ENCODE data around the gene OTOF. TPM values are rescaled to one million over a fixed set of nuclear protein-coding genes. Genes with fewer than 3 reads are reported as not detected.

Gene OTOF
- total and polyA plus RNA-seq, 2 of the 13 experiments (the other 11 are each of a cell fraction or from before 2014, with no cell fraction given): 0.04 TPM; not detected in 1

DNA sequence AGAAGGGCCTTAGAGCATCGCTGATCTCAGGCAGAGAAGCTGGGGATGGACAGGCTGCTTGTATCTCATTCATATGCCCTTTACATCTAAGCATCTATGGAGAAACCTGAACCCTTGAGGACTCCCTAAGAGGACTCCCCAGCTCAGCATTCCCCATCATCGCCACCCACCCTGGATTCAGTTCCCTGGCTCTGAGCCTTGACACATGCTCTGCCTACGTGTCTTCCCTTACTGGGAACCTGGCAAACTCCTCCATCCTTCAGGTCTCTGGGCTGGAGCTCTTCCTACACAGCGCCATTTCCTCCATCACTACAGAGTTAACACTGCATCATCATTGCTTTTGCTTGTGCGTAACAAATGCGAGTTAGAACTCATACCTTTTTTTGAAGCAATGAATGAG lies 31.2 kb upstream of the OTOF start:
- ATAC-seq (no peak), FAIRE-seq (no peak), DNase-seq (ENCODE audit: low spot score) (no peak)
- no peaks in the 10 kb centered on the region for H3K4me1 ChIP-seq (ENCODE audit: insufficient read depth, low read length)
- H3K27me3 ChIP-seq (ENCODE audit: control insufficient read depth in 1 of 2, insufficient read depth in 2 of 2, low read length in 2 of 2): peaks cover 16 to 78% of the 10 kb centered on the region in 2 experiments; a peak in 4 of 5 replicates
- intact Hi-C loops (cut with micrococcal nuclease; ENCODE audit: unreplicated experiment): no loop called here
- H3K79me2 ChIP-seq (ENCODE audit: insufficient read depth, low read length): no peaks in the 10 kb centered on the region
- H3K36me3 ChIP-seq (replicated peaks in 1 of 2; ENCODE audit: control insufficient read depth in 1 of 2, insufficient read depth in 2 of 2, low read length in 2 of 2): no peaks in the 10 kb centered on the region
- no peaks in the 10 kb centered on the region for H3K9me3 ChIP-seq (ENCODE audit: low read length)
- H2AFZ ChIP-seq (ENCODE audit: low read length): no peak overlapping the region
- ChIA-PET CTCF (ENCODE audit: low intra/inter-chr PET ratio, low total read pairs) (no interaction called here), POLR2A (no interaction called here)
- H3K9ac ChIP-seq (ENCODE audit: insufficient read depth, low read depth, low read length): no peak overlapping the region
- no peak overlapping the region for H3K4me3 ChIP-seq (replicated peaks in 1 of 3; ENCODE audit: insufficient read depth in 1 of 3, low read depth in 2 of 3, low read length in 3 of 3)
- no peaks in the 10 kb centered on the region; the same call in 1 of the 2 replicates for H4K20me1 ChIP-seq (ENCODE audit: insufficient read depth, low read length)
- no TSS peak for BruUV-seq (replicated peaks)
- 17% methylated on average over 5 of the region's 6 CpGs for WGBS (ENCODE audit: low lambda C conversion rate)
- H3K4me2 ChIP-seq (ENCODE audit: low read depth, low read length): no peak overlapping the region
- no peak overlapping the region for H3K27ac ChIP-seq (ENCODE audit: extremely low read length, insufficient read depth, low read length)
- in situ Hi-C loops (cut with HindIII; ENCODE audit: extremely low pct_ligation_motif_present, low pct_unique_long_range_greater_than_20kb): no loop called here
- TF ChIP-seq, protein P1, sequence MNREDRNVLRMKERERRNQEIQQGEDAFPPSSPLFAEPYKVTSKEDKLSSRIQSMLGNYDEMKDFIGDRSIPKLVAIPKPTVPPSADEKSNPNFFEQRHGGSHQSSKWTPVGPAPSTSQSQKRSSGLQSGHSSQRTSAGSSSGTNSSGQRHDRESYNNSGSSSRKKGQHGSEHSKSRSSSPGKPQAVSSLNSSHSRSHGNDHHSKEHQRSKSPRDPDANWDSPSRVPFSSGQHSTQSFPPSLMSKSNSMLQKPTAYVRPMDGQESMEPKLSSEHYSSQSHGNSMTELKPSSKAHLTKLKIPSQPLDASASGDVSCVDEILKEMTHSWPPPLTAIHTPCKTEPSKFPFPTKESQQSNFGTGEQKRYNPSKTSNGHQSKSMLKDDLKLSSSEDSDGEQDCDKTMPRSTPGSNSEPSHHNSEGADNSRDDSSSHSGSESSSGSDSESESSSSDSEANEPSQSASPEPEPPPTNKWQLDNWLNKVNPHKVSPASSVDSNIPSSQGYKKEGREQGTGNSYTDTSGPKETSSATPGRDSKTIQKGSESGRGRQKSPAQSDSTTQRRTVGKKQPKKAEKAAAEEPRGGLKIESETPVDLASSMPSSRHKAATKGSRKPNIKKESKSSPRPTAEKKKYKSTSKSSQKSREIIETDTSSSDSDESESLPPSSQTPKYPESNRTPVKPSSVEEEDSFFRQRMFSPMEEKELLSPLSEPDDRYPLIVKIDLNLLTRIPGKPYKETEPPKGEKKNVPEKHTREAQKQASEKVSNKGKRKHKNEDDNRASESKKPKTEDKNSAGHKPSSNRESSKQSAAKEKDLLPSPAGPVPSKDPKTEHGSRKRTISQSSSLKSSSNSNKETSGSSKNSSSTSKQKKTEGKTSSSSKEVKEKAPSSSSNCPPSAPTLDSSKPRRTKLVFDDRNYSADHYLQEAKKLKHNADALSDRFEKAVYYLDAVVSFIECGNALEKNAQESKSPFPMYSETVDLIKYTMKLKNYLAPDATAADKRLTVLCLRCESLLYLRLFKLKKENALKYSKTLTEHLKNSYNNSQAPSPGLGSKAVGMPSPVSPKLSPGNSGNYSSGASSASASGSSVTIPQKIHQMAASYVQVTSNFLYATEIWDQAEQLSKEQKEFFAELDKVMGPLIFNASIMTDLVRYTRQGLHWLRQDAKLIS (CRISPR knock-in tag; IDR thresholded peaks at IDR 0.05): no peak
- TF ChIP-seq, protein P2, sequence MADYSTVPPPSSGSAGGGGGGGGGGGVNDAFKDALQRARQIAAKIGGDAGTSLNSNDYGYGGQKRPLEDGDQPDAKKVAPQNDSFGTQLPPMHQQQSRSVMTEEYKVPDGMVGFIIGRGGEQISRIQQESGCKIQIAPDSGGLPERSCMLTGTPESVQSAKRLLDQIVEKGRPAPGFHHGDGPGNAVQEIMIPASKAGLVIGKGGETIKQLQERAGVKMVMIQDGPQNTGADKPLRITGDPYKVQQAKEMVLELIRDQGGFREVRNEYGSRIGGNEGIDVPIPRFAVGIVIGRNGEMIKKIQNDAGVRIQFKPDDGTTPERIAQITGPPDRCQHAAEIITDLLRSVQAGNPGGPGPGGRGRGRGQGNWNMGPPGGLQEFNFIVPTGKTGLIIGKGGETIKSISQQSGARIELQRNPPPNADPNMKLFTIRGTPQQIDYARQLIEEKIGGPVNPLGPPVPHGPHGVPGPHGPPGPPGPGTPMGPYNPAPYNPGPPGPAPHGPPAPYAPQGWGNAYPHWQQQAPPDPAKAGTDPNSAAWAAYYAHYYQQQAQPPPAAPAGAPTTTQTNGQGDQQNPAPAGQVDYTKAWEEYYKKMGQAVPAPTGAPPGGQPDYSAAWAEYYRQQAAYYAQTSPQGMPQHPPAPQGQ (CRISPR knock-in tag; IDR thresholded peaks at IDR 0.05; ENCODE audit: borderline replicate concordance): no peak
- TF ChIP-seq PHF5A (CRISPR knock-in tag; IDR thresholded peaks at IDR 0.05; ENCODE audit: low read depth, unreplicated experiment) (no peak), ZNF431 (CRISPR knock-in tag; IDR thresholded peaks at IDR 0.05; ENCODE audit: borderline replicate concordance, low read depth) (no peak), ZNF75D (CRISPR knock-in tag; IDR thresholded peaks at IDR 0.05; ENCODE audit: borderline replicate concordance) (no peak), NFKBIZ (CRISPR knock-in tag; IDR thresholded peaks at IDR 0.05) (no peak), NCOA1 (CRISPR knock-in tag; IDR thresholded peaks at IDR 0.05) (no peak), ZNF451 (CRISPR knock-in tag; IDR thresholded peaks at IDR 0.05) (no peak), ZSCAN31 (CRISPR knock-in tag; IDR thresholded peaks at IDR 0.05; ENCODE audit: low read depth) (no peak)
- TF ChIP-seq, protein P3, sequence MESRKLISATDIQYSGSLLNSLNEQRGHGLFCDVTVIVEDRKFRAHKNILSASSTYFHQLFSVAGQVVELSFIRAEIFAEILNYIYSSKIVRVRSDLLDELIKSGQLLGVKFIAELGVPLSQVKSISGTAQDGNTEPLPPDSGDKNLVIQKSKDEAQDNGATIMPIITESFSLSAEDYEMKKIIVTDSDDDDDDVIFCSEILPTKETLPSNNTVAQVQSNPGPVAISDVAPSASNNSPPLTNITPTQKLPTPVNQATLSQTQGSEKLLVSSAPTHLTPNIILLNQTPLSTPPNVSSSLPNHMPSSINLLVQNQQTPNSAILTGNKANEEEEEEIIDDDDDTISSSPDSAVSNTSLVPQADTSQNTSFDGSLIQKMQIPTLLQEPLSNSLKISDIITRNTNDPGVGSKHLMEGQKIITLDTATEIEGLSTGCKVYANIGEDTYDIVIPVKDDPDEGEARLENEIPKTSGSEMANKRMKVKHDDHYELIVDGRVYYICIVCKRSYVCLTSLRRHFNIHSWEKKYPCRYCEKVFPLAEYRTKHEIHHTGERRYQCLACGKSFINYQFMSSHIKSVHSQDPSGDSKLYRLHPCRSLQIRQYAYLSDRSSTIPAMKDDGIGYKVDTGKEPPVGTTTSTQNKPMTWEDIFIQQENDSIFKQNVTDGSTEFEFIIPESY (CRISPR knock-in tag; IDR thresholded peaks at IDR 0.05): no peak
- TF ChIP-seq, protein P4, sequence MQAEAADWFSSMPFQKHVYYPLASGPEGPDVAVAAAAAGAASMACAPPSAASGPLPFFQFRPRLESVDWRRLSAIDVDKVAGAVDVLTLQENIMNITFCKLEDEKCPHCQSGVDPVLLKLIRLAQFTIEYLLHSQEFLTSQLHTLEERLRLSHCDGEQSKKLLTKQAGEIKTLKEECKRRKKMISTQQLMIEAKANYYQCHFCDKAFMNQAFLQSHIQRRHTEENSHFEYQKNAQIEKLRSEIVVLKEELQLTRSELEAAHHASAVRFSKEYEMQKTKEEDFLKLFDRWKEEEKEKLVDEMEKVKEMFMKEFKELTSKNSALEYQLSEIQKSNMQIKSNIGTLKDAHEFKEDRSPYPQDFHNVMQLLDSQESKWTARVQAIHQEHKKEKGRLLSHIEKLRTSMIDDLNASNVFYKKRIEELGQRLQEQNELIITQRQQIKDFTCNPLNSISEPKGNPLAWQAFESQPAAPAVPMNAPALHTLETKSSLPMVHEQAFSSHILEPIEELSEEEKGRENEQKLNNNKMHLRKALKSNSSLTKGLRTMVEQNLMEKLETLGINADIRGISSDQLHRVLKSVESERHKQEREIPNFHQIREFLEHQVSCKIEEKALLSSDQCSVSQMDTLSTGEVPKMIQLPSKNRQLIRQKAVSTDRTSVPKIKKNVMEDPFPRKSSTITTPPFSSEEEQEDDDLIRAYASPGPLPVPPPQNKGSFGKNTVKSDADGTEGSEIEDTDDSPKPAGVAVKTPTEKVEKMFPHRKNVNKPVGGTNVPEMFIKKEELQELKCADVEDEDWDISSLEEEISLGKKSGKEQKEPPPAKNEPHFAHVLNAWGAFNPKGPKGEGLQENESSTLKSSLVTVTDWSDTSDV (CRISPR knock-in tag; IDR thresholded peaks at IDR 0.05): no peak

Measured in HepG2 (cell line).